HG02571 (cell line): Measurements from ENCODE around the gene NCOA1.
"Not testable (repeated sequence)": the region's sequence is repeated elsewhere in the genome, so short reads cannot be mapped to it uniquely, and the experiment has no call there.

Experiments used
- ATAC-seq: cut with Tn5 transposase; IDR thresholded peaks from one replicate; pipeline ENCODE4 v1.9.1; 2021; ENCODE audit warnings: mild to moderate bottlenecking, moderate library complexity; ENCODE audit not compliant: unreplicated experiment

NCOA1 gene

DNA sequence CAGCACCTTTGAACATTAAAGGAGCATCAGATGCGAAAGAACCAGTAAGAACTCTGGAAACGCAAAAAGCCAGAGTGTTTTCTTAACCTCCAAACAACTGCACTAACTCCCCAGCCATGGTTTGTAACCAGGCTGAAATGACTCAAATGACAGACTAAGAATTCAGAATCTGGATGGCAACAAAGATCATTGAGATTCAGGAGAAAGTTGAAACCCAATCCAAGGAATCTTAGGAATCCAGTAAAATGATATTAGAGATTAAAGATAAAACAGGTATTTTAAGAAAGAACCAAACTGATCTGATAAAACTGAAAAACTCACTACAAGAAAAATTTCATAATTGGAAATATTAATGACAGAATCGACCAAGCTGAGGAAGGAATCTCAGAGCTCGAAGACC, 185.4 kb downstream of the NCOA1 start:
- no peak for ATAC-seq

DNA sequence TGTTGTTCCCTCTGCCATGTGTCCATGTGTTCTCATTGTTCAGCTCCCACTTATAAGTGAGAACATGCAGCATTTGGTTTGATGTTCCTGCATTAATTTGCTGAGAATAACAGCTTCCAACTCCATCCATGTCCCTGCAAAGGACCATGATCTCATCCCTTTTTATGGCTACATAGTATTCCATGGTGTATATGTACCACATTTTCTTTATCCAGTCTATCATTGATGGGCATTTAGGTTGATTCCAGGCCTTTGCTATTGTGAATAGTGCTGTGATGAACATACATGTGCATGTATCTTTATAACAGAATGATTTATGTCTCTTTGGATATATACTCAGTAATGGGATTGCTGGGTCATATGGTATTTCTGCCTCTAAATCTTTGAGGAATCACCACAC, 187.0 kb downstream of the NCOA1 start:
- ATAC-seq: not testable (repeated sequence)

DNA sequence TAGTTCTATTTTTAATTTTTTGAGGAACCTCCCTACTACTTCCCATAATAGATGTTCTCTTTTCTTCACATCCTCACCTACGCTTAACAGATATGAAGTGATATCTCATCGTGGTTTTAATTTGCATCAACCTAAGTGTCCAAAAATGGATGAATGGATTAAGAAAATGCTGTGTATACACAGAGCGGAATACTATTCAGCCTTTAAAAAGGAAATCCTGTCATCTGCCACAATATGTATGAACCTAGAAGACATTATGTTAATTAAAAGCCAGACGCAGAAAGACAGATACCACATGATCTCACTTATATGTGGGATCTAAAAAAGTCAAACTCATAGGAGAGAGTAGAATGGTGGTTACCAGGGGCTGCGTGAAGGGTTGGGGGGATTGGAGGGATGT, 189.1 kb downstream of the NCOA1 start:
- ATAC-seq: no peak

DNA sequence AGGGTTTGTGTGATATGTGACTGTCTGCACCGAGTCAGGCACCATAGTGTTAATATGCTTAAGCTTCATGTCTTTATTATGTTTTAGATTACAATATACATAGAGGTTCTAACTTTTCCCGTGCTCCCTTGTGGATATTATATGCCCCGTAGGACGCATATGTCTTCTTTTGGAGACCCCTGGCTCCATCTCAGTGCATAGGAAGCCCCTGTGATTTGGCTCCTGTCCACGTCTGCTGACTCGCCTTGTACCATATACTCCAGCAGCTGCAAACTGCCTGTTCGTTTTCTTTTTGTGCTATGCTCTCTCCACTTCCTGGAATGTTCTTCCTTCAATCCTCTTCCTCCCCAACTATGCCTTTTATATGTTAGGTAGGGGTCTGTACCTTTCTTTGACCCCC, 191.2 kb downstream of the NCOA1 start:
- no peak for ATAC-seq

DNA sequence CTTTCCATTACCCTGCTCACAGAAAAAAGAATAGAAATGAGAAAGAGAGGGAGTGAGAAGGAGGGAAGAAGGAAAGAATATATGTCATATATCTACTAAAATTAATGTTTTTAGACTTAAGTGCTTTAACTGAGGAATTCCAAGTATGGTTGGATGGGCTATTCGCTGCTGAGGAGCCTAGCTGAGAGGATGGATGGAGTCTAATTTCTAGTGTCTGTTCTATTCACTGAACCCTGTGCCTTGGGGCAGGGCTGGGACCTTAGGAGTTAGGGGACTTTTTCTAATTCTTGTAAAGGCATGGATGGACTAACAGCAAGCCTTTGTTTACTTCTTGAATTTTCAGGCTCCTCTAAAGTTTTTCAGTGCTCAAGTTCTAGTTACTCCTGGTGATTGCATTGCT, 192.4 kb downstream of the NCOA1 start:
- ATAC-seq: no peak

DNA sequence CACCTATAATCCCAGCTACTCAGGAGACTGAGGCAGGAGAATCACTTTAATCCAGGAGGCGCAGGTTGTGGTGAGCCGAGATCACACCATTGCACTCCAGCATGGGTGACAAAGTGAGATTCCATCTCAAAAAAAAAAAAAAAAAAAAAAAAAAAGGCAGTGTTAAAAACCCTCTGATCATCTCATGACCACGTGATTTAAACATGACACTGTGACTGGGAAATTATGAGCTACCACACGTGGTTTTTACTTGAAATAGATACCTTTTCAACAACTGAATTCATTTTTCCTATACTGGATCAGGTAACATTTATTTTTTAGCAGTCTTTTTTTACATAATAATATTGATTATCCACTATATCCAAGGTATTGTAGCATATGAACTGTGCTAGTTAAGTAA, 199.5 kb downstream of the NCOA1 start:
- no peak for ATAC-seq

DNA sequence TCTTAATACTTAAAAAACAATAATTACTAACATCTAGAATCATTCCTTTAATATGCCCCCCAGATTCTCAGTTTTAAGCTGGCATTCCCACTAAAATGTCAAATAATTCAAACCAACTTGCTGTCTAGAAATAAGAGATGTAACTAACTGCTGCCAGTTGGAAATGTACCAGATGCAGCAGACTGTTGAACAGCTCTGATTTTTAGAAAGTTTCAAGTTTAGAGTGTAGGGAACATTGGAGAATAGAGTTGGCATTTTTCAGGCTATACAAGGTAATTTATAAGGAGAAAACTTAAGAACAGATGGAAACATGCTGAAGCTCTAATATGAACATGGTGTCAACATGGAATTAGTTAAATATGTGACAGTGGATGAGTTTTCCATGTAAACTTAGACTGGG, 200.8 kb downstream of the NCOA1 start:
- ATAC-seq: no peak

DNA sequence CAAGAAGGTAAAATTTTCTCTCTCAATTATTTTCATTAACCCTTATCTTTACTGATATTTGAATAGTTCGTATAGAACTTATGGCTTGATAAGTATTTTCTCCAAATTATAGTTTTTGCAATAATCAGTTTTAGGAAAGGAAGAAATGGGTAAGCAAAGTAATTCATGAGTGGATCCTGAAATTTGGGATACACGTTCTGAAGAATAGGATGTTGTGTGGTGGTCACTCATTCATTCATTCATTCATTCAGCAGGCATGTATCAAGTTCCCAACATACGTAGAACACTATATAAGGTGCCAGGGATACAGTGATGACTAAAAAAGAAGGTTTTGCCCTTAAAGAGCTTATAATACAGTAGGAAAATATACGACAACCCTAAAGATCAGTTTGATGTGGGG, 206.7 kb downstream of the NCOA1 start:
- ATAC-seq: no peak

DNA sequence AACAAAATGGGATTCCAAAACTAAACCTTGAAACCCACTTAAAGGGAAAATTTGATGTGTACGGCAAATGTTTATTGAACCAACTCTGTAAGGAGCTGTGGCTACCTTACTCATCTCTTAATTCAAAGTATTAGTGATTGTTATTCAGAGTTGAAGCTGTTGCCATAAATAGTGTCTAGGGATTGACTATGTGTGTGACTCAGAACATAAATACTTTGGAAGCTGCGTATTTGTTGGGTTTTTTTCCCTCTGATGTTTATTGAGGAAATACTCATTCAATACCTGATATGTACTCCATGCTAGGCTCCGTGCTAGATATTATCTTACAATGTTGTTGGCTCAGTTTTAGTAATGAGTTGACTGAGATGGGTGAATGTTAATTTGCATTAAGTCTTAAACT, 211.7 kb downstream of the NCOA1 start:
- no peak for ATAC-seq

DNA sequence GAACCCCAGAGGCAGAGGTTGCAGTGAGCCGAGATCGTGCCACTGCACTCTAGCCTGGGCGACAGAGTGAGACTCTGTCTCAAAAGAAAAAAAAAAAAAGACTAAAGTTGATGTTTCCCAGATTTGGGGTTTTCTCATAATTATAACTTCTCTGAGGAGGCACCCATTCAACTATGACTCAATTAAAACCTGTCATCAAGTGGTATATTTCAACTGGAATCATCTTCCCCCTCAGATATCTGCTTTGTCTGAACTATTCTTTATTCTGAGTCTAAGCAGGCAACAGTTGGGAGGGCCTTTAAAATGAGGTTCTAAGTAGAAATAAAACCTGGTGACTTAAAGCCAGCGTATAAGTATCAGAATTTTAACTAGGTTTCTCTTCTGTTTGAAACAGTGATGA, 213.6 kb downstream of the NCOA1 start:
- ATAC-seq: no peak

DNA sequence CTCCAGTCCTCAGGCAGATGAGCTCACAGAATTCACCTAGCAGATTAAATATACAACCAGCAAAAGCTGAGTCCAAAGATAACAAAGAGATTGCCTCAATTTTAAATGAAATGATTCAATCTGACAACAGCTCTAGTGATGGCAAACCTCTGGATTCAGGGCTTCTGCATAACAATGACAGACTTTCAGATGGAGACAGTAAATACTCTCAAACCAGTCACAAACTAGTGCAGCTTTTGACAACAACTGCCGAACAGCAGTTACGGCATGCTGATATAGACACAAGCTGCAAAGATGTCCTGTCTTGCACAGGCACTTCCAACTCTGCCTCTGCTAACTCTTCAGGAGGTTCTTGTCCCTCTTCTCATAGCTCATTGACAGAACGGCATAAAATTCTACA, 216.1 kb downstream of the NCOA1 start:
- no peak for ATAC-seq

DNA sequence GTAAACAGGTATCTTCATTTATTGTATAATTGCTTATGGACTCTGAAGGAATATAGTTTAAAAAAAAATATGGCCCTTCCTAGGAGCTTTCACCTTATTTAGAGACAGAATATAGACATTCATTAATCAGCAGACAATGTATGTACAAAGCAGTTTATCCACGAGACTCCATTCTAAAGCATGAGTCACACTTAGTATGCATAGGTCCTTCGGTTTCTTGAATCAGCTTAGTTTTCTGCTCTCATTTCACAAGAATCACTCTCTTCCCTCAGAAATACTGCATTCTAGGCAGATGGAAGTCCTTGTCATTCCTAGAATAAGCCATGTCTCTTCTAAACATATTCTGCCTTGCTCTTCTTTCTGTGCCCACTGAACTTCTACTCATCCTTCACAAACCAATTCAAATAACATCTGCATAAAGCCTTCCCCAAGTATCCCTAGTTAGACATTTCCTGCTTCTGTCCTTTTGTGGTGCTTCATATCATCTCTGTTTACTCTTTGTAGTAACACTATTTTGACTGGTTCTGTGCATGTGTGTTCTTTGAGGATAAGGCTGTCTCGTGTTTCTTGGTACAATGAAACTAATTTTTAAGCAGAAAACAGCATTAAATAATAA, 217.6 kb downstream of the NCOA1 start:
- no peak for ATAC-seq

DNA sequence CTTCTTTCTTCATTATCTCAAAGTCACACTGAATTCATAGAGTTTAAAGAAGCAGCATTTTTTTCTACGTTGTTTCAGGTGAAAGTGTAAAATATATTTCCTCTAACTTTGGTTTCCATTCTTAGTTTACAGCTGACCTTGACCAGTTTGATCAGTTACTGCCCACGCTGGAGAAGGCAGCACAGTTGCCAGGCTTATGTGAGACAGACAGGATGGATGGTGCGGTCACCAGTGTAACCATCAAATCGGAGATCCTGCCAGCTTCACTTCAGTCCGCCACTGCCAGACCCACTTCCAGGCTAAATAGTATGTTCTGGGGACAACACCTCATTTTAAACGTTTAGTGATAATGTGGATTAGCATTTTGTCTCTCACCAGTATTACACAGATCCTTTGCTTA, 219.8 kb downstream of the NCOA1 start:
- no peak for ATAC-seq

DNA sequence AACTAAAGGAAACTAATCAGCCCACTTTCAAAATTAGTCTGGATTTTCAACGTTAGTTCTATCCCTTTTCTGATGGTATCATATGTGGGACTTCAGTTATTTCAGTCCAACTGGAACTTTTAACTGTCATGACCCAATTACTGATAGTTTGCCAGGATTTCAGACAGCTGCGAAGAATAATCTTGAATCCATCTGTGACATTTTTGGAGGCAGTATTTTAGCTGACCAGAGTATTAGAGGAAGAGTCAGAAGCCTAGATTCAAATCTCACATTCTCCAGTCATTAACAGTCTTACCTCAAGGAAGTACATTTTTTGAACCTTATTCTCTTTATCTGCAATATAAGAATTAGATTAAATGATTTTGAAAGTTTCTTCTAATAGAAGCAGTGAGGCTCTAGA, 220.8 kb downstream of the NCOA1 start:
- ATAC-seq: no peak

DNA sequence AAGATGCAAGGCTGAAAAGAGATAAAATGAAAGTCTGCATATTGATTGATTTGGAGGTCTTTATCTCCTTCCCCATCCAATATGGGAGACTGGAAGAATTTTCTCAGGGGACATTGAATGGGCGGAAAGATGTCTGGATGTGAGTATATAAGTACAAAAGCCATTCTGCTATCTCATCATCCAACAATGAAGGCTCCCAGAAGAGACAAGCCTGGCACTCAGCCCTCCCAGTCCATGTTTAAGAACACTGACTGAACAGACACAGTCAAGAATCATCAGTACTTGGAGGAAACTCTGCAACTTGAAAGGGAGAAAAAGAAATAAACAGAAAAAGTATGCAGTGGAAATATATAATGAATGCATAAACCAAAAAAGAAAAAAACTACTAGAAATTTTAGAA, 221.2 kb downstream of the NCOA1 start:
- no peak for ATAC-seq

DNA sequence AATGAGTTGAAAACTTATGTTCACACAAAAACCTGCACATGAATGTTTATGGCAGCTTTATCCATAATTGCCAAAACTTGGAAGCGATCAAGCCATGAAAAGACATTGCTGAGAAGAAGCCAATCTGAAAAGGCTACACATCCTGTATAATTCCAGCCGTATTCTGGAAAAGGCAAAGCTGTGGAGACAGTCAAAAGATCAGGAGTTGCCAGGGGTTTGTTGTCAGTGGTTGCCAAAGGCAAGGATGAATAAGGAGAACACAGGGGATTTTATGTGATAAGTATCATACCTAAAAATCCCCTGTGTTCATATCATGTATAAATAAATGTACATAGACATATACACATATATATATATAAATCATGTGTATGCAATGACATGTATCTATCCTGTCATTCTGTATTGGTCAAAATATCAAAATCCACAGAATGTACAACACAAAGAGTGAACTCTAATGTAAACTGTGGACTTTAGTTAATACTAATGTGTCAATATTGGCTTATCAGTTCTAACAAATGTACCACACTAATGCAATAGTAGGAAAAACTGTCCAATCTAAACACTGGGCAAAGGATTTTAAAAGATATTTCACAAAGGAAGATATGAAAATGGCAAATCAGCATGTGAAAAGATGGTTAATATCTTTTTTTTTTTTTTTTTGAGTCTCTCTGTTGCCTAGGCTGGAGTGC, 226.4 kb downstream of the NCOA1 start:
- ATAC-seq: no peak

DNA sequence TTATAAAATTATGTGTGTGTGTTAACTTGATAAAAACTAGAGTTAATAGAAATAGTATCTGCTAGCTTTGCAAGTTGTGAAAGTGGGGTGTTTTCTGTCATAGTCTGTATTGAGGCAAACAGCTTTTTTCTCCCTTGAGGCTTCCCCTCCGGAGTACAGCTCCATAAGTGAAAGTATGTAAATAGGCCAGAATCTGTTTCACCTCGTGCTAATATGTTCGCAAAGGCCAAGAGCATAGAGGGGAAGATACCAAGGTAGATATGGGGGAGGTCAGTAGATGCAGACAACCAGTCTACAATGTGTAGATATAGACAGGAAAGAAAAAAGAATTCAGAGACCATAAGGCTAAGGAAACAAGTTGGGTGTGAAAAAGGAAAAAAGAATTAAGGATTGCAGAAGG, 229.3 kb downstream of the NCOA1 start:
- peak; percentile 63 for ATAC-seq

DNA sequence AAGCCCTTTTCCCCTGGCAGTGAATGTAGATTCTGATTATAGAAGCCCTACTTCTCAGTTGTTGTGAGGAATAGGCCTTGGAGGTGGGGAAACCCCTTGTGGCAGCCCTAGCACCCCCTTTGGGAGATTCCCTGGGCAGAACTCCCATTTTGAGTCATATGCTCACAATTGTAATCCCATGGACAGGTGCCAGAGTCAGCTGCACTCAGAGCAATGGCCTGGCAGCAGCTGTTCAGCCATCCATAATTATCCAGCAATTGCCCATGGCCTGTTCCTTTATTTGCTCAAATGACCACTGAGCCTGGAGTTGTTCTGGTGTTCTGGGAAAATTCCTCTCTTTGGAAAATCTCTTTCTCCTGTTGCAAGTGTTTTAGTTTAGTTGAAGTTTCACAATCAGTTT, 230.4 kb downstream of the NCOA1 start:
- ATAC-seq: no peak

DNA sequence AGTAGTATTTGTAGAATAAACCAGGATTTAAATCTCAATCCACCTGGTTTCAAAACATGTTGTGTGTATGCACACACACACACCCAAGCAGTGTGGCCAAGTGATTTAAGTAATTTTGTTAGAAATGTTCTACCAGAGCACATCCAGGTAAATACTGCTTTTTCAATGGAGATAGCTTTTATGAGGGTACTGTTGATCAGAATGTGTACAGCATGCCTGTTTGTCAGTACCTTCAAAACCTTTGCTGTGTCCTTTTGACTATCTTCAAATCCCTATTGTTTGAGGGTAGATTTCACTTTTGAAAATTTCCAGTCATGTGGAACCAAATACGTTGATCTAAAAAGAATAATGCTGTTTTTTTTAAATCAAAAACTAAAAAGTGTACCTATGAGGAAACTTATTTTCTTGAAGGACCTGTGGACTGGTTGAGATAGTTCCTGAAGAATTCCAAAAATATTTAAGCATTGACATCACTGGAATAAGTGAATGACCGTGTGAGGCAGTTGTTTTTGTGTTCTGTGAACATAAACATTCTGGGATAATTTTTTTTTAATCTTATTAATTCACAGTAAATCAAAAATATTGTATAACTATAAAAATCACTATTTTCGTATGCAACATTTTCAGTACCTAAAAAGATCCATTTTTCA, 231.2 kb downstream of the NCOA1 start:
- no peak for ATAC-seq

DNA sequence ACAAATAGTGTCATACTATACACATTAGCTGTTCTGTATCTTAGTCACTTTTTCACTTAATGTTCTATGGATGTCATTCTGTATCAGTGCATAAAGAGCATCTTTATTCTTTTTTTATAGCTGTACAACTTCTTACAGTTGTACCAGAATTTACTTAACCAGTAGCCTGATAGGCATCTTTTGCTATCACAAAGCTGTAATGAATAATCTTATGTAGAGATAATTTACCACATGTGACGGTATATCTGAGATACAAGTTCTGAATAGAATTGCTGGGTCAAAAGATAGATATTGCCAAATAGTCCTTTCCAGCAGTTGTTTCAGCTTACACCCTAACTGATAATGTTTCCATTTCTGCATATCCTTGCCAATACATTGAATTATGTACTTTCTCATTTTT, 232.1 kb downstream of the NCOA1 start:
- ATAC-seq: no peak

DNA sequence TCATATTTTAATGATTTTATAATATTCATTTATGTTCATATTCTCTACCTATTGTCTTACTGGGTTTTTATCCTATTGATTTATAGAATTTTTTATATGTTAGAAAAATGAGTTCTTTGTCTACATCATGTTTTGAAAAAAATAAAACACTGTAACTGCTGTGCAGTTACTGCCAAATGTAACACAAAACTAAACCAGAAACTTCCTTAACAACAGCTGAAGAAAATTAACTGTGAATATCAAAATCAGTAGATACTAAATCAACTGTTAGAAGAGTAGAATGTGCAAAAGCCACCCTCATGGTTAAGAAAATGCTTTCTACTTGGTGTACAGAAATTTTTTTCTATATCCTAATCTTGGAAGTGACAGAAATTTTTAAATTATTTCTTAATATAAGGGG, 232.6 kb downstream of the NCOA1 start:
- ATAC-seq: no peak

DNA sequence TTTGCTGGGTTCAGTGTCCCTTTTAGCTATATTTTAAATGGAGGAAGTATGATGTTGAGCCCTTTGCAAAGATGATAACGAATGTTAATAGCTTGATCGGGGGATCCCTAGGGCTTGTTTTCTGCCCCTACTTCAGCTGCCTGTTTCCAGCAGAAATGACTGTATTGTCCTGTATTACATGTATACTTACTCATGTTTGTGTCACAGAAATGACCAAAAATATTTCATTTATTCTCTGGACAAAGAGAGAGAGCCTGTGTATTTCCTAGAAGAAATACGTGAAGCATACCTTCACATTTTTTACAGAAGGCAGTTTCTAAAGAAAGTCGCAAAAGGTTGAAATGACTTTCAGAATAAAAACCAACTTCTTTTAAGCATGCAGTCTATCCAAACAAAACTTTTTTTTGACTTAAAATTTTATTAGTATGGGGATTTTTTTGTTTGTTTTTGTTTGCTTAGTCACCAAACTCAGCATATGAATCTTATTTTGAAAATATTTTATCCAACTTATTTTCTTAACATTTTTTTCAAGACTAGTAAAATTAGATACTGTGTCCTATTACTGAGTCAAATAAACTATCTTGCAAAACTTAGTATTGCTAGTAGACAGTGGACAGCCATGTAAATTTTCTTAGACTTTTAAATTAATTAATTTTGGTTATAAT, 233.2 kb downstream of the NCOA1 start:
- no peak for ATAC-seq
